Endothelial cell of umbilical vein (primary cell): ENCODE measurements around the gene TRERF1. TPM values are rescaled to one million over a fixed set of nuclear protein-coding genes. Genes with fewer than 3 reads are reported as not detected.
A peak's percentile ranks its signal among the peaks of the same experiment; 100 is the strongest.
"Not testable (repeated sequence)": the region's sequence is repeated elsewhere in the genome, so short reads cannot be mapped to it uniquely, and the experiment has no call there.

Source experiments
- BruUV-seq: library from RNA; stranded (reverse); fragments of 400-500 nt; replicated peaks from 2 replicates; lab custom pipeline; 2021; lab: Mats Ljungman, UMichigan
- CTCF ChIA-PET: fragments of 300-600, 350-600 bp; sonication (Branson Sonifier 250); formaldehyde crosslinking; loops from one replicate; lab custom pipeline; 2021; ENCODE audit warnings: antibody characterized with exemption, inconsistent platforms; lab: Charles Lee
- POLR2A ChIA-PET: fragments of 300-600, 350-600 bp; sonication (Branson Sonifier 250); formaldehyde crosslinking; loops from one replicate; lab custom pipeline; 2021; ENCODE audit warnings: antibody characterized with exemption, inconsistent platforms; lab: Charles Lee
- DNase-seq: peaks from one replicate; pipeline ENCODE4 v3.0.0-alpha.2; 2011; ENCODE audit warnings: low read depth, low spot score
- FAIRE-seq: peaks from 2 replicates; lab custom pipeline; 2011; peaks lifted over from hg19 to GRCh38; lab: Jason Lieb, UNC
- H2AFZ ChIP-seq: 2 replicates; pipeline ENCODE4 v1.6.0; 2012; ENCODE audit warnings: low read depth, low read length, control low read depth, inconsistent platforms
- H3K27ac ChIP-seq: 2 replicates; pipeline ENCODE4 v1.5.1; 2011; ENCODE audit warnings: low read depth, mild to moderate bottlenecking, control low read depth, low read length, moderate library complexity; ENCODE audit not compliant: insufficient read depth
- H3K27me3 ChIP-seq, 2 experiments: 2 replicates each; pipeline versions ENCODE4 v1.6.0 to v1.6.1; 2011; ENCODE audit warnings: low read length in 2 of 2, mixed read lengths in 1 of 2; ENCODE audit not compliant: control insufficient read depth in 2 of 2, insufficient read depth in 2 of 2
- H3K36me3 ChIP-seq, 2 experiments: 2 replicates in 1 of 2; 3 replicates in 1 of 2; pipeline ENCODE4 v1.5.1; 2011; ENCODE audit warnings: low read length in 2 of 2, mild to moderate bottlenecking in 1 of 2, moderate library complexity in 1 of 2; ENCODE audit not compliant: control insufficient read depth in 2 of 2, insufficient read depth in 2 of 2; ENCODE audit errors: extremely low read depth in 1 of 2
- H3K4me1 ChIP-seq: 3 replicates; pipeline ENCODE4 v1.5.1; 2011; ENCODE audit warnings: mild to moderate bottlenecking, low read length; ENCODE audit not compliant: control insufficient read depth, insufficient read depth; ENCODE audit errors: extremely low read depth
- H3K4me2 ChIP-seq: 2 replicates; pipeline ENCODE4 v1.6.1; 2011; ENCODE audit warnings: low read length, control low read depth, mixed read lengths; ENCODE audit not compliant: insufficient read depth
- H3K4me3 ChIP-seq, 3 experiments: fragments of 200-600 bp in 1 of 3; sonication (generic), shearing (Covaris generic) in 1 of 3; replicated peaks in 1 of 3; 2 replicates each; pipeline ENCODE4 v1.5.1; 2011 to 2016; ENCODE audit warnings: control low read depth in 3 of 3, low read length in 3 of 3, mild to moderate bottlenecking in 2 of 3, inconsistent platforms in 1 of 3, low read depth in 1 of 3, moderate library complexity in 1 of 3; ENCODE audit not compliant: insufficient read depth in 1 of 3
- H3K79me2 ChIP-seq: 2 replicates; pipeline ENCODE4 v1.6.0; 2012; ENCODE audit warnings: low read length, inconsistent platforms; ENCODE audit not compliant: control insufficient read depth, insufficient read depth
- H3K9ac ChIP-seq: replicated peaks from 2 replicates; pipeline ENCODE3; 2011; ENCODE audit warnings: low read length, control low read depth; ENCODE audit not compliant: insufficient read depth; ENCODE audit errors: extremely low read depth
- H3K9me1 ChIP-seq: replicated peaks from 3 replicates; pipeline ENCODE4 v1.6.0; 2011; ENCODE audit warnings: mild to moderate bottlenecking, low read length; ENCODE audit not compliant: control insufficient read depth, insufficient read depth; ENCODE audit errors: extremely low read depth
- H3K9me3 ChIP-seq: replicated peaks from 2 replicates; pipeline ENCODE4 v1.5.1; 2012; ENCODE audit warnings: low read length, inconsistent platforms; ENCODE audit not compliant: control insufficient read depth, insufficient read depth
- H4K20me1 ChIP-seq: replicated peaks from 2 replicates; pipeline ENCODE3; 2011; ENCODE audit warnings: mild to moderate bottlenecking, low read length; ENCODE audit not compliant: control insufficient read depth, insufficient read depth; ENCODE audit errors: extremely low read depth
- CTCF ChIP-seq, 2 donors: IDR thresholded peaks; 1 replicate in 1 of 2; 2 replicates in 1 of 2; pipeline ENCODE4 v1.5.1; 2011; ENCODE audit warnings: low read length in 2 of 2, mild to moderate bottlenecking in 2 of 2, moderate library complexity in 2 of 2, control low read depth in 1 of 2, inconsistent platforms in 1 of 2, low read depth in 1 of 2; ENCODE audit not compliant: insufficient read depth in 1 of 2; ENCODE audit errors: extremely low read depth in 1 of 2
- EZH2 ChIP-seq: IDR thresholded peaks from 2 replicates; pipeline ENCODE4 v1.6.1; 2012; ENCODE audit warnings: borderline replicate concordance, low read depth, mild to moderate bottlenecking, moderate library complexity, low read length, inconsistent platforms; ENCODE audit not compliant: severe bottlenecking
- FOS ChIP-seq: IDR thresholded peaks from 2 replicates; pipeline ENCODE4 v1.6.1; 2011; ENCODE audit warnings: mild to moderate bottlenecking, low read length, moderate library complexity, borderline replicate concordance; ENCODE audit not compliant: insufficient read depth
- GATA2 ChIP-seq: IDR thresholded peaks from 2 replicates; pipeline ENCODE4 v1.7.0; 2011; ENCODE audit warnings: low read depth, mild to moderate bottlenecking, moderate library complexity, mixed read lengths, low read length; ENCODE audit not compliant: insufficient read length, insufficient read depth
- JUN ChIP-seq: IDR thresholded peaks from 2 replicates; pipeline ENCODE4 v1.6.1; 2011; ENCODE audit warnings: borderline replicate concordance, low read depth; ENCODE audit not compliant: insufficient read length, insufficient read depth
- MAX ChIP-seq: IDR thresholded peaks from 2 replicates; pipeline ENCODE4 v1.6.1; 2011; ENCODE audit not compliant: insufficient read depth, insufficient read length
- MYC ChIP-seq: IDR thresholded peaks from one replicate; pipeline ENCODE4 v1.6.1; 2011; ENCODE audit warnings: mild to moderate bottlenecking, low read depth, low read length
- POLR2A ChIP-seq: IDR thresholded peaks from 2 replicates; pipeline ENCODE4 v1.6.1; 2012; ENCODE audit warnings: low read depth, mild to moderate bottlenecking, control low read depth, low read length
- POLR2AphosphoS5 ChIP-seq: IDR thresholded peaks from 2 replicates; pipeline ENCODE4 v1.6.1; 2012; ENCODE audit warnings: low read depth, mild to moderate bottlenecking, control low read depth, low read length, moderate library complexity; ENCODE audit not compliant: insufficient read depth
- dilution Hi-C: fragments of 300-500 bp; cut with MboI; formaldehyde crosslinking; loops from one replicate; pipeline ENCODE4 v1.15.0; 2019; ENCODE audit warnings: low sequenced_read_pairs; ENCODE audit not compliant: extremely low pct_ligation_motif_present
- intact Hi-C: fragments of 100-400 bp; cut with micrococcal nuclease; formaldehyde crosslinking; loops from one replicate; pipeline ENCODE4 v1.10.0; 2022
- polyA plus RNA-seq, 4 experiments: library from polyadenylated mRNA; depleted of rRNA in 3 of 4; stranded (reverse) in 3 of 4; unstranded in 1 of 4; fragments of >200 nt; gene quantifications; 2 replicates each; pipeline versions ENCODE4 v1.2.1 to v1.2.3, GENCODE V29; 2011 to 2012; ENCODE audit warnings: missing spikeins in 1 of 4
- total RNA-seq: library from RNA; stranded (reverse); gene quantifications from 2 replicates; pipeline ENCODE4 v1.2.3, GENCODE V29; 2021

The TRERF1 gene
- total and polyA plus RNA-seq, 2 donors (not counting 3 experiments of a cell fraction or from before 2014, with no cell fraction given), result 0.73 to 5.5 TPM

GRCh38 chr6:42217157-42217518, 234.6 kb downstream of the TRERF1 start:
- dilution Hi-C loops (no loop called here), intact Hi-C loops (loop anchor here (1.0 to 5.0 kb wide), 4 partner anchors 236 to 660 kb away; partner anchors contain the start of genes BYSL, MED20 and RPL7L1)
- Histone ChIP-seq H3K27me3 (no peaks in the 10 kb centered on the region), H2AFZ (peak overlapping the region; percentile 55), H3K4me1 (peaks cover 5% of the 10 kb centered on the region), H3K79me2 (peaks cover 18% of the 10 kb centered on the region), H4K20me1 (no peaks in the 10 kb centered on the region), H3K4me3 (peak overlapping the region; percentile 49 to 99 (median 92)), H3K9me1 (no peaks in the 10 kb centered on the region), H3K36me3 (peaks cover 0 to 8% of the 10 kb centered on the region in 2 experiments), H3K9ac (peak overlapping the region; percentile 92), H3K9me3 (no peaks in the 10 kb centered on the region), H3K4me2 (peak overlapping the region; percentile 92), H3K27ac (peak overlapping the region; percentile 77)
- ChIA-PET POLR2A (no interaction called here), CTCF (interaction anchor here (1.4 to 5.6 kb wide), 2 partner anchors 330 to 430 kb away, joined by 4 to 71 read pairs; partner anchors contain the start of gene TOMM6)
- DNase-seq, result no peak
- no peak for TF ChIP-seq FOS
- TF ChIP-seq GATA2, result no peak
- TF ChIP-seq POLR2A, result no peak
- no peak for TF ChIP-seq EZH2
- TF ChIP-seq JUN, result no peak
- TF ChIP-seq MYC, result no peak
- no peak for TF ChIP-seq MAX
- no peak for TF ChIP-seq CTCF (IDR thresholded peaks at IDR 0.05; ENCODE audit: extremely low read depth in 1 of 2, insufficient read depth in 1 of 2, low read depth in 1 of 2, low read length in 2 of 2)
- no peak for TF ChIP-seq POLR2AphosphoS5
- no peak for FAIRE-seq
- no TSS peak for BruUV-seq

GRCh38 chr6:42216495-42216894, 235.2 kb downstream of the TRERF1 start:
- H4K20me1 ChIP-seq, BruUV-seq, H3K36me3 ChIP-seq, dilution Hi-C loops, H3K9ac ChIP-seq, DNase-seq, H3K27me3 ChIP-seq, H3K9me1 ChIP-seq, FAIRE-seq, H3K27ac ChIP-seq, H3K4me1 ChIP-seq, H2AFZ ChIP-seq, H3K9me3 ChIP-seq: not testable (repeated sequence)
- peak overlapping the region in 1 of 3 experiments; percentile 99 for H3K4me3 ChIP-seq
- H3K4me2 ChIP-seq, result peak overlapping the region; percentile 92
- intact Hi-C loops, result loop anchor here (2.0 to 5.0 kb wide), 3 partner anchors 236 to 661 kb away; partner anchors contain the start of genes BYSL, MED20 and RPL7L1
- POLR2A ChIA-PET, result interaction anchor here (0.6 kb wide), 1 partner anchor 569 kb away, joined by 3 read pairs; no protein-coding TSS in a partner anchor
- H3K79me2 ChIP-seq, result peaks cover 18% of the 10 kb centered on the region
- CTCF ChIA-PET, result interaction anchor here (0.6 to 5.6 kb wide), 3 partner anchors 70 to 429 kb away, joined by 3 to 71 read pairs (median 4); partner anchors contain the start of gene TOMM6
